DMS79 (cell line): Measurements from ENCODE around the gene WDR3.
"Not testable (repeated sequence)": the region's sequence is repeated elsewhere in the genome, so short reads cannot be mapped to it uniquely, and the experiment has no call there.

Experiments
- DNase-seq: peaks from one replicate; lab custom pipeline; 2025; lab: John Stamatoyannopoulos, UW

The WDR3 gene

GRCh38 chr1:117929343-117930172, at the start of gene WDR3, which contains the start of gene GDAP2:
WDR3 (plus strand) TSS chr1:117929739; CDS start chr1:117933320, 3,581 bp downstream.
GDAP2 (minus strand) TSS chr1:117929621; CDS start chr1:117920357, 9,264 bp downstream.
- peak; percentile 97 for DNase-seq

- DNase-seq: no peak
Measured at GRCh38 chr1:117883616-117884015, 45.9 kb upstream of the WDR3 start.

- DNase-seq: no peak
Measured at GRCh38 chr1:117886101-117886795, 43.3 kb upstream of the WDR3 start.

GRCh38 chr1:117890452-117890851, 39.1 kb upstream of the WDR3 start:
- no peak for DNase-seq

GRCh38 chr1:117892512-117892911, 37.0 kb upstream of the WDR3 start:
- DNase-seq: no peak

- DNase-seq: no peak
Measured at GRCh38 chr1:117894078-117894477, 35.5 kb upstream of the WDR3 start.

- peak; percentile 38 for DNase-seq
Measured at GRCh38 chr1:117895482-117896114, 33.9 kb upstream of the WDR3 start.

GRCh38 chr1:117897551-117897950, 32.0 kb upstream of the WDR3 start:
- DNase-seq: no peak

- DNase-seq: no peak
Measured at GRCh38 chr1:117899801-117900200, 29.7 kb upstream of the WDR3 start.

GRCh38 chr1:117902944-117903343, 26.6 kb upstream of the WDR3 start:
- no peak for DNase-seq

GRCh38 chr1:117904485-117904884, 25.1 kb upstream of the WDR3 start:
- no peak for DNase-seq

- DNase-seq: no peak
Measured at GRCh38 chr1:117905019-117905418, 24.5 kb upstream of the WDR3 start.

GRCh38 chr1:117911051-117911450, 18.5 kb upstream of the WDR3 start:
- DNase-seq: no peak

GRCh38 chr1:117919376-117919775, 10.2 kb upstream of the WDR3 start:
- no peak for DNase-seq

- no peak for DNase-seq
Measured at GRCh38 chr1:117921991-117922390, 7.5 kb upstream of the WDR3 start.

GRCh38 chr1:117922717-117923116, 6.8 kb upstream of the WDR3 start:
- DNase-seq: not testable (repeated sequence)

- no peak for DNase-seq
Measured at GRCh38 chr1:117925981-117926380, 3.6 kb upstream of the WDR3 start.

GRCh38 chr1:117928881-117929342, 627 bp upstream of the WDR3 start:
- DNase-seq: peak; percentile 52

- DNase-seq: no peak
Measured at GRCh38 chr1:117930173-117930447, 571 bp downstream of the WDR3 start.

GRCh38 chr1:117930484-117930883, 945 bp downstream of the WDR3 start:
- DNase-seq: no peak

GRCh38 chr1:117932576-117932975, 3.0 kb downstream of the WDR3 start:
- no peak for DNase-seq

GRCh38 chr1:117933769-117934168, 4.2 kb downstream of the WDR3 start:
- no peak for DNase-seq

GRCh38 chr1:117942293-117942692, 12.8 kb downstream of the WDR3 start:
- DNase-seq: no peak
